Smooth muscle cell (in vitro differentiated cells): ENCODE data around the gene RNF13. TPM values are rescaled to one million over a fixed set of nuclear protein-coding genes. Genes with fewer than 3 reads are reported as not detected.
"Not testable (repeated sequence)": the region's sequence is repeated elsewhere in the genome, so short reads cannot be mapped to it uniquely, and the experiment has no call there.

Experiments
- DNase-seq: peaks from one replicate; lab custom pipeline; 2025; ENCODE audit not compliant: unreplicated experiment; lab: John Stamatoyannopoulos, UW
- H2AFZ ChIP-seq: fragments of 200-600 bp; sonication (generic); 2 replicates; pipeline ENCODE4 v1.6.0; 2016; ENCODE audit warnings: antibody characterized with exemption, low read depth, mild to moderate bottlenecking
- H3F3A ChIP-seq: fragments of 200-600 bp; sonication (generic); 2 replicates; pipeline ENCODE4 v1.6.0; 2017; ENCODE audit warnings: antibody characterized with exemption, low read depth
- H3K27ac ChIP-seq: fragments of 200-600 bp; sonication (generic); 2 replicates; pipeline ENCODE4 v1.5.1; 2016; ENCODE audit warnings: low read depth, mild to moderate bottlenecking
- H3K27me3 ChIP-seq: fragments of 200-600 bp; sonication (generic); 2 replicates; pipeline ENCODE4 v1.6.1; 2016; ENCODE audit warnings: low read depth, mild to moderate bottlenecking
- H3K36me3 ChIP-seq: fragments of 200-600 bp; sonication (generic); 2 replicates; pipeline ENCODE4 v1.5.1; 2016; ENCODE audit warnings: low read depth
- H3K4me1 ChIP-seq: fragments of 200-600 bp; sonication (generic); 2 replicates; pipeline ENCODE4 v1.5.1; 2016; ENCODE audit warnings: low read depth
- H3K4me2 ChIP-seq: fragments of 200-600 bp; sonication (generic); 2 replicates; pipeline ENCODE4 v1.6.0; 2016; ENCODE audit warnings: mild to moderate bottlenecking
- H3K4me3 ChIP-seq: fragments of 200-600 bp; sonication (generic); 2 replicates; pipeline ENCODE4 v1.5.1; 2016; ENCODE audit warnings: mild to moderate bottlenecking
- H3K79me2 ChIP-seq: fragments of 200-600 bp; sonication (generic); 2 replicates; pipeline ENCODE4 v1.6.0; 2016; ENCODE audit warnings: low read depth, mild to moderate bottlenecking
- H3K9ac ChIP-seq: fragments of 200-600 bp; sonication (generic); 2 replicates; pipeline ENCODE4 v1.6.0; 2016; ENCODE audit warnings: low read depth
- H3K9me3 ChIP-seq: fragments of 200-600 bp; sonication (generic); replicated peaks from 2 replicates; pipeline ENCODE4 v1.5.1; 2016; ENCODE audit warnings: low read depth
- H4K20me1 ChIP-seq: fragments of 200-600 bp; sonication (generic); 2 replicates; pipeline ENCODE4 v1.6.0; 2016; ENCODE audit warnings: low read depth
- WGBS: methylation state at CpG from one replicate; pipeline ENCODE4 v1.1.7; 2016; ENCODE audit warnings: low lambda C conversion rate; 5-methylcytosine and 5-hydroxymethylcytosine counted together
- polyA plus RNA-seq: library from polyadenylated mRNA; unstranded; fragments of >200 nt; fragmentation: Nextera tagmentation; extraction: Ambion mirVana; gene quantifications from 2 replicates; pipeline ENCODE4 v1.2.1, GENCODE V29; 2016
- total RNA-seq: library from RNA; depleted of rRNA; stranded (reverse); fragments of >200 nt; gene quantifications from 2 replicates; pipeline ENCODE4 v1.2.3, GENCODE V29; 2014
- TF ChIP-seq, protein P1 (sequence below): fragments of 200-600 bp; sonication (generic); IDR thresholded peaks from 2 replicates; pipeline ENCODE4 v1.5.1; 2017; ENCODE audit warnings: borderline replicate concordance, mild to moderate bottlenecking, antibody characterized with exemption; ENCODE audit not compliant: insufficient read depth, poor library complexity, severe bottlenecking

Gene RNF13
- total and polyA plus RNA-seq, 2 experiments from 2014 or later, result 46.1 to 81.9 TPM

DNA sequence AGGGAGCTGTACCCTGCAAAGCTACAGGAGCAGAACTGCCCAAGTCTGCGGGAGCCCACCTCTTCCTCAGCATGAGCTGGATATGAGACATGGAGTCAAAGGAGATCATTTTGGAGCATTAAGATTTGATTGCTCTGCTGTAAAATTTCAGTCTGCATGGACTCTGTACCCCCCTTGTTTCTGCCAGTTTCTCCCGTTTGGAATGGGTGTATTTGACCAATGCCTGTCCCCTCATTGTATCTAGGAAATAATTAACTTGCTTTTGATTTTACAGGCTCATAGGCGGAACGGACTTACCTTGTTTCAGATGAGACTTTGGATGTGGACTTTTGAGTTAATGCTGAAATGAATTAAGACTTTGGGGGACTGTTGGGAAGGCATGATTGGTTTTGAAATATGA is 18.3 kb downstream of the RNF13 start:
- H3K79me2 ChIP-seq, result peaks cover 77% of the 10 kb centered on the region
- no peak overlapping the region for H3K4me2 ChIP-seq
- H3K4me1 ChIP-seq, result no peaks in the 10 kb centered on the region
- TF ChIP-seq, protein P1, sequence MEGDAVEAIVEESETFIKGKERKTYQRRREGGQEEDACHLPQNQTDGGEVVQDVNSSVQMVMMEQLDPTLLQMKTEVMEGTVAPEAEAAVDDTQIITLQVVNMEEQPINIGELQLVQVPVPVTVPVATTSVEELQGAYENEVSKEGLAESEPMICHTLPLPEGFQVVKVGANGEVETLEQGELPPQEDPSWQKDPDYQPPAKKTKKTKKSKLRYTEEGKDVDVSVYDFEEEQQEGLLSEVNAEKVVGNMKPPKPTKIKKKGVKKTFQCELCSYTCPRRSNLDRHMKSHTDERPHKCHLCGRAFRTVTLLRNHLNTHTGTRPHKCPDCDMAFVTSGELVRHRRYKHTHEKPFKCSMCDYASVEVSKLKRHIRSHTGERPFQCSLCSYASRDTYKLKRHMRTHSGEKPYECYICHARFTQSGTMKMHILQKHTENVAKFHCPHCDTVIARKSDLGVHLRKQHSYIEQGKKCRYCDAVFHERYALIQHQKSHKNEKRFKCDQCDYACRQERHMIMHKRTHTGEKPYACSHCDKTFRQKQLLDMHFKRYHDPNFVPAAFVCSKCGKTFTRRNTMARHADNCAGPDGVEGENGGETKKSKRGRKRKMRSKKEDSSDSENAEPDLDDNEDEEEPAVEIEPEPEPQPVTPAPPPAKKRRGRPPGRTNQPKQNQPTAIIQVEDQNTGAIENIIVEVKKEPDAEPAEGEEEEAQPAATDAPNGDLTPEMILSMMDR, result no peak
- no peak overlapping the region for H3K27ac ChIP-seq
- H3K9ac ChIP-seq, result no peak overlapping the region
- peaks cover 7% of the 10 kb centered on the region for H3K36me3 ChIP-seq
- DNase-seq, result no peak
- no peaks in the 10 kb centered on the region for H3K27me3 ChIP-seq
- H2AFZ ChIP-seq, result no peak overlapping the region
- H4K20me1 ChIP-seq, result peaks cover 6% of the 10 kb centered on the region
- no peak overlapping the region for H3K4me3 ChIP-seq
- H3F3A ChIP-seq, result no peaks in the 10 kb centered on the region
- peaks cover 28% of the 10 kb centered on the region for H3K9me3 ChIP-seq
- 96% methylated on average over 4 of the region's 4 CpGs for WGBS

DNA sequence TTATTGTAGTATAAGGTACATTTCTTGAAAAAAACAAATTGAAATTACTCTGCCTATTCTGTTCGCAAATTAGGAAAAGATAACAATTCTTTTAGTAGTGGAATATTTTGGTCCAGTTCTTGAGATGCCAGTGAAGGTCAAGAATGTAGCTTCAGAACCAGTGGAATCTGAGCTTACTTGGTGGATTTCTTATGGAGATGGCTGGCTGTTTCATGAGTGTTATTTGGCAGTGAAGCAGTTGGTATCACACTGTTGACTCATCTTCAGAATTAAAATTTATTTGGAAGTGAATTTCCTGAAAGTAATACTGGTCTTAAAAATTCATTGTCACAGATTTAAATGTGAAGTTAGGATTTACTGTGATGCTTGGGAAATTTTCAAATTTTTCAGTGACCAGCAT is 19.1 kb downstream of the RNF13 start:
- Histone ChIP-seq H3K36me3 (peaks cover 7% of the 10 kb centered on the region), H3F3A (no peaks in the 10 kb centered on the region), H3K27me3 (no peaks in the 10 kb centered on the region), H3K27ac (no peak overlapping the region), H3K4me3 (no peak overlapping the region), H3K9ac (no peak overlapping the region), H3K4me1 (no peaks in the 10 kb centered on the region), H3K9me3 (peaks cover 28% of the 10 kb centered on the region), H3K4me2 (no peak overlapping the region), H4K20me1 (no peaks in the 10 kb centered on the region), H3K79me2 (peaks cover 77% of the 10 kb centered on the region), H2AFZ (no peak overlapping the region)
- TF ChIP-seq, protein P1, result no peak
- WGBS, result 97% methylated on average over 1 of the region's 1 CpG
- DNase-seq, result no peak

DNA sequence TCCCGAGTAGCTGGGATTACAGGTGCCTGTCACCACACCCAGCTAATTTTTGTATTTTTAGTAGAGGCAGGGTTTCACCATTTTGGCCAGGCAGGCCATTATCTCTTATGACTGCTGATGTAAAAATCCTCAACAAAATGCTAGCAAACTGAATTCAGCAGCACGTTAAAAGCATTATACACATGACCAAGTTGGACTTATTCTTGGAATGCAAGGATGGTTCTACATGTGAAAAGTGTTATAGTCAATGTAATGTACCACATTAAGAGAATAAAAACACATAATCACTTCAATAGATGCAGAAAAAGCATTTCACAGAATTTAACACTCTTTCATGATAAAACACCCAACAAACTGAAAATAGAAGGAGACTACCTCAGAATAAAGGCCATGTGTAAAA is 20.2 kb downstream of the RNF13 start:
- Histone ChIP-seq H3K36me3 (peaks cover 7% of the 10 kb centered on the region), H3F3A (no peaks in the 10 kb centered on the region), H3K9ac (no peak overlapping the region), H4K20me1 (no peaks in the 10 kb centered on the region), H3K4me3 (no peak overlapping the region), H3K9me3 (peaks cover 28% of the 10 kb centered on the region), H2AFZ (no peak overlapping the region), H3K4me2 (no peak overlapping the region), H3K4me1 (no peaks in the 10 kb centered on the region), H3K27me3 (no peaks in the 10 kb centered on the region), H3K79me2 (peaks cover 71% of the 10 kb centered on the region), H3K27ac (no peak overlapping the region)
- TF ChIP-seq, protein P1, result no peak
- 97% methylated on average over 2 of the region's 2 CpGs for WGBS
- no peak for DNase-seq

DNA sequence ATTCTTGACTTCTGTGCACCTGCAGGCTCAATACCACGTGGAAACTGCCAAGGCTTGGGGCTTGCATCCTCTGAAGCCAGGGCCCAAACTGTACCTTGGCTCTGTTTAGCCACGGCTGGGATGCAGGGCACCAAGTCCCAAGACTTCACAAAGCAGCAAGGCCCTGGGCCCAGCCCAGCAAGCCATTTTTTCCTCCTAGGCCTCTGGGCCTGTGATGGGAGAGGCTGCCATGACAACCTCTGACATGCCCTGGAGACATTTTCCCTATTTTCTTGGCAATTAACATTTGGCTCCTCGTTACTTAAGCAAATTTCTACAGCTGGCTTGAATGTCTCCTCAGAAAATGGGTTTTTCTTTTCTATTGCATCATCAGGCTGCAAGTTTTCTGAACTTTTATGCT is 25.5 kb downstream of the RNF13 start:
- 98% methylated on average over 3 of the region's 3 CpGs for WGBS
- H3K4me3 ChIP-seq, H3K36me3 ChIP-seq, H3K4me1 ChIP-seq, DNase-seq, H3K27me3 ChIP-seq, H3K9ac ChIP-seq, H3K4me2 ChIP-seq, H3K27ac ChIP-seq, H3K9me3 ChIP-seq, H3F3A ChIP-seq, H2AFZ ChIP-seq: not testable (repeated sequence)
- H3K79me2 ChIP-seq, result peaks cover 43% of the 10 kb centered on the region
- peaks cover 36% of the 10 kb centered on the region for H4K20me1 ChIP-seq

DNA sequence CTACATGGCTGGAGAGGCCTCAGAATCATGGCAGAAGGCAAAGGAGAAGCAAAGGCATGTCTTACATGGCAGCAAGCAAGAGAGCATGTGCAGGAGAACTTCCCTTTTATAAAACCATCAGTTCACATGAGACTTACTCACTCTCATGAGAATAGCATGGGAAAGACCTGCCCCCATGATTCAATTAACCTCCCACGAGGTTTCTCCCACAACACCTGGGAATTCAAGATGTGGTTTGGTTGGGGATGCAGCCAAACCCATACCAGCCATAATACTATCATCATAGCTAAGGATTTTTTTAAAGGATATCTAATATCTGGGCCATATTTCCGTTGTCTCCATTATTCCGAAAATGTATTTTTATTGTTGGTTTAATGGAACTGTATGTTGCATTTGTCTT is 26.5 kb downstream of the RNF13 start:
- peaks cover 39% of the 10 kb centered on the region for H3K79me2 ChIP-seq
- H3K27me3 ChIP-seq, H2AFZ ChIP-seq, DNase-seq, H3K4me3 ChIP-seq, H3K36me3 ChIP-seq, H3K4me2 ChIP-seq, H3K4me1 ChIP-seq, H3K9me3 ChIP-seq, H3K27ac ChIP-seq, H3K9ac ChIP-seq, H3F3A ChIP-seq: not testable (repeated sequence)
- 98% methylated on average over 3 of the region's 3 CpGs for WGBS
- peaks cover 46% of the 10 kb centered on the region for H4K20me1 ChIP-seq
